IPS-15b (cell line): Measurements from ENCODE around the gene TMEM26.

Source experiments
- H3K27me3 ChIP-seq: one replicate; pipeline ENCODE4 v1.6.1; 2013; ENCODE audit warnings: low read length; ENCODE audit not compliant: control insufficient read depth, insufficient read depth
- H3K36me3 ChIP-seq: one replicate; pipeline ENCODE4 v1.6.1; 2013; ENCODE audit warnings: low read length; ENCODE audit not compliant: control insufficient read depth, insufficient read depth
- H3K4me1 ChIP-seq: one replicate; pipeline ENCODE4 v1.6.1; 2013; ENCODE audit warnings: mild to moderate bottlenecking, low read length; ENCODE audit not compliant: control insufficient read depth, insufficient read depth
- H3K4me3 ChIP-seq: one replicate; pipeline ENCODE4 v1.5.1; 2013; ENCODE audit warnings: low read depth, low read length
- H3K9ac ChIP-seq: one replicate; pipeline ENCODE4 v1.6.1; 2013; ENCODE audit warnings: low read depth, mild to moderate bottlenecking, low read length
- H3K9me3 ChIP-seq: one replicate; pipeline ENCODE4 v1.6.1; 2013; ENCODE audit warnings: mild to moderate bottlenecking, low read length; ENCODE audit not compliant: control insufficient read depth, insufficient read depth

The TMEM26 gene

GRCh38 chr10:61411706-61412105 is 41.5 kb downstream of the TMEM26 start:
- no peak overlapping the region for H3K9ac ChIP-seq
- peaks cover 2% of the 10 kb centered on the region for H3K4me1 ChIP-seq
- no peaks in the 10 kb centered on the region for H3K36me3 ChIP-seq
- H3K9me3 ChIP-seq: no peaks in the 10 kb centered on the region
- no peaks in the 10 kb centered on the region for H3K27me3 ChIP-seq
- no peak overlapping the region for H3K4me3 ChIP-seq

- Histone ChIP-seq H3K4me1 (peaks cover 2% of the 10 kb centered on the region), H3K9me3 (no peaks in the 10 kb centered on the region)
Observed at GRCh38 chr10:61410353-61411070, 42.7 kb downstream of the TMEM26 start.

GRCh38 chr10:61409157-61409556 is 44.0 kb downstream of the TMEM26 start:
- Histone ChIP-seq H3K27me3 (no peaks in the 10 kb centered on the region), H3K36me3 (no peaks in the 10 kb centered on the region), H3K9ac (no peak overlapping the region), H3K9me3 (no peaks in the 10 kb centered on the region), H3K4me3 (no peak overlapping the region), H3K4me1 (peaks cover 4% of the 10 kb centered on the region)

More at GRCh38 chr10:61410353-61411070, 42.7 kb downstream of the TMEM26 start:
- Histone ChIP-seq H3K9ac (no peak overlapping the region), H3K36me3 (no peaks in the 10 kb centered on the region), H3K4me3 (no peak overlapping the region), H3K27me3 (no peaks in the 10 kb centered on the region)

GRCh38 chr10:61408105-61408504 is 45.1 kb downstream of the TMEM26 start:
- Histone ChIP-seq H3K4me1 (peaks cover 4% of the 10 kb centered on the region), H3K27me3 (no peaks in the 10 kb centered on the region), H3K4me3 (no peak overlapping the region), H3K9me3 (no peaks in the 10 kb centered on the region), H3K9ac (no peak overlapping the region), H3K36me3 (no peaks in the 10 kb centered on the region)

- H3K27me3 ChIP-seq: no peaks in the 10 kb centered on the region
- no peaks in the 10 kb centered on the region for H3K9me3 ChIP-seq
- H3K4me1 ChIP-seq: peaks cover 4% of the 10 kb centered on the region
- no peak overlapping the region for H3K9ac ChIP-seq
- no peak overlapping the region for H3K4me3 ChIP-seq
- no peaks in the 10 kb centered on the region for H3K36me3 ChIP-seq
Observed at GRCh38 chr10:61406736-61407135, 46.4 kb downstream of the TMEM26 start.

- no peak overlapping the region for H3K9ac ChIP-seq
- H3K27me3 ChIP-seq: no peaks in the 10 kb centered on the region
- H3K4me3 ChIP-seq: no peak overlapping the region
Observed at GRCh38 chr10:61406242-61406641, 46.9 kb downstream of the TMEM26 start.

GRCh38 chr10:61404751-61405150 is 48.4 kb downstream of the TMEM26 start:
- Histone ChIP-seq H3K4me1 (peaks cover 4% of the 10 kb centered on the region), H3K4me3 (no peak overlapping the region), H3K27me3 (no peaks in the 10 kb centered on the region), H3K9me3 (no peaks in the 10 kb centered on the region), H3K36me3 (no peaks in the 10 kb centered on the region), H3K9ac (no peak overlapping the region)

More at GRCh38 chr10:61406242-61406641, 46.9 kb downstream of the TMEM26 start:
- Histone ChIP-seq H3K4me1 (peaks cover 4% of the 10 kb centered on the region), H3K36me3 (no peaks in the 10 kb centered on the region), H3K9me3 (no peaks in the 10 kb centered on the region)

- Histone ChIP-seq H3K4me3 (no peak overlapping the region), H3K9me3 (no peaks in the 10 kb centered on the region), H3K27me3 (no peaks in the 10 kb centered on the region), H3K36me3 (no peaks in the 10 kb centered on the region), H3K9ac (no peak overlapping the region), H3K4me1 (peaks cover 4% of the 10 kb centered on the region)
Observed at GRCh38 chr10:61400524-61400923, 52.7 kb downstream of the TMEM26 start.

- no peaks in the 10 kb centered on the region for H3K36me3 ChIP-seq
- H3K9me3 ChIP-seq: no peaks in the 10 kb centered on the region
- H3K9ac ChIP-seq: no peak overlapping the region
- H3K4me1 ChIP-seq: peaks cover under 1% of the 10 kb centered on the region
- H3K4me3 ChIP-seq: no peak overlapping the region
- H3K27me3 ChIP-seq: no peaks in the 10 kb centered on the region
Observed at GRCh38 chr10:61399406-61399805, 53.8 kb downstream of the TMEM26 start.

GRCh38 chr10:61398366-61399129 is 54.6 kb downstream of the TMEM26 start:
- Histone ChIP-seq H3K27me3 (no peaks in the 10 kb centered on the region), H3K4me1 (no peaks in the 10 kb centered on the region), H3K4me3 (no peak overlapping the region), H3K9me3 (no peaks in the 10 kb centered on the region), H3K36me3 (no peaks in the 10 kb centered on the region), H3K9ac (no peak overlapping the region)

- H3K4me3 ChIP-seq: no peak overlapping the region
- no peaks in the 10 kb centered on the region for H3K27me3 ChIP-seq
- H3K36me3 ChIP-seq: no peaks in the 10 kb centered on the region
- H3K9me3 ChIP-seq: no peaks in the 10 kb centered on the region
- H3K9ac ChIP-seq: no peak overlapping the region
- no peaks in the 10 kb centered on the region for H3K4me1 ChIP-seq
Observed at GRCh38 chr10:61397175-61397986, 55.8 kb downstream of the TMEM26 start.
